ENCODE results near the gene EPS8.

DNA sequence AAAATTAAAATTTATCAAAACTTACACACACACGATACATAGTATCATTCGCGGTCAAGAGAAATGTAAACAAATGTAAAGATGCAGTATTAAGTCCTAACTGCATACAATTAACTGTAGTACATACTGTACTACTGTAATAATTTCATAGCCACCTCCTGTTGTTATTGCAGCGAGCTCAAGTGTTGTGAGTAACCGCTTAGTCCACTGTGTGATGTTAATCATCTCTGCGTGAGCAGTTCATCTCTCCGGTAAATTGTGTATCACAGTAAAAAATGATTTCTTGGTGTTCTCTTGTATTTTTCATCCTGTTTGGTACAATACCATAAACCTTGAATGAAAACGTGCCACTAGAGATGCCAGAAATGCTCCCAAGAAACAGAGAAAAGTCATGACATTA is 6.5 kb downstream of the EPS8 start:
- TF ChIP-seq POLR2A (IDR thresholded peaks at IDR 0.05) = no peak
- TF ChIP-seq, protein P1, sequence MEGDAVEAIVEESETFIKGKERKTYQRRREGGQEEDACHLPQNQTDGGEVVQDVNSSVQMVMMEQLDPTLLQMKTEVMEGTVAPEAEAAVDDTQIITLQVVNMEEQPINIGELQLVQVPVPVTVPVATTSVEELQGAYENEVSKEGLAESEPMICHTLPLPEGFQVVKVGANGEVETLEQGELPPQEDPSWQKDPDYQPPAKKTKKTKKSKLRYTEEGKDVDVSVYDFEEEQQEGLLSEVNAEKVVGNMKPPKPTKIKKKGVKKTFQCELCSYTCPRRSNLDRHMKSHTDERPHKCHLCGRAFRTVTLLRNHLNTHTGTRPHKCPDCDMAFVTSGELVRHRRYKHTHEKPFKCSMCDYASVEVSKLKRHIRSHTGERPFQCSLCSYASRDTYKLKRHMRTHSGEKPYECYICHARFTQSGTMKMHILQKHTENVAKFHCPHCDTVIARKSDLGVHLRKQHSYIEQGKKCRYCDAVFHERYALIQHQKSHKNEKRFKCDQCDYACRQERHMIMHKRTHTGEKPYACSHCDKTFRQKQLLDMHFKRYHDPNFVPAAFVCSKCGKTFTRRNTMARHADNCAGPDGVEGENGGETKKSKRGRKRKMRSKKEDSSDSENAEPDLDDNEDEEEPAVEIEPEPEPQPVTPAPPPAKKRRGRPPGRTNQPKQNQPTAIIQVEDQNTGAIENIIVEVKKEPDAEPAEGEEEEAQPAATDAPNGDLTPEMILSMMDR (IDR thresholded peaks at IDR 0.05) = no peak

All from adrenal gland (tissue), 5 donors.